ENCODE results near the gene SETD7. TPM values are rescaled to one million over a fixed set of nuclear protein-coding genes. Genes with fewer than 3 reads are reported as not detected.

SETD7 gene
- total and polyA plus RNA-seq, 2 experiments from 2014 or later: 1.1 to 4.2 TPM

GRCh38 chr4:139562067-139562684 is 6.2 kb upstream of the SETD7 start:
- H3K27me3 ChIP-seq (ENCODE audit: insufficient read depth): peaks cover 32% of the 10 kb centered on the region
- H2AFZ ChIP-seq: no peak overlapping the region
- no peak overlapping the region for H3K4me2 ChIP-seq
- H3K9me3 Mint-ChIP-seq: no peaks in the 10 kb centered on the region
- H3K4me1 ChIP-seq (ENCODE audit: insufficient read depth): peaks cover 21% of the 10 kb centered on the region
- H3K9me2 ChIP-seq (ENCODE audit: insufficient read depth): no peaks in the 10 kb centered on the region
- peaks cover 29% of the 10 kb centered on the region for H3K4me1 Mint-ChIP-seq
- H3K27me3 Mint-ChIP-seq (ENCODE audit: insufficient read depth, low read depth, poor library complexity): peaks cover 37% of the 10 kb centered on the region
- H3K4me3 ChIP-seq: no peak overlapping the region
- no peak overlapping the region for H3K27ac Mint-ChIP-seq
- H3K36me3 Mint-ChIP-seq (ENCODE audit: low read depth): no peaks in the 10 kb centered on the region
- H3K27ac ChIP-seq (ENCODE audit: low read depth): no peak overlapping the region
- H3K36me3 ChIP-seq (ENCODE audit: insufficient read depth): no peaks in the 10 kb centered on the region
- ATAC-seq (no peak), DNase-seq (ENCODE audit: low spot score) (no peak)
- 0 out of 2 replicates have a peak, but pooled peaks cover 3% of the 10 kb centered on the region for H3F3A ChIP-seq (replicated peaks; ENCODE audit: low read depth)
- no peaks in the 10 kb centered on the region for H4K20me1 ChIP-seq (replicated peaks; ENCODE audit: insufficient read depth)
- no peak overlapping the region for H3K4me3 Mint-ChIP-seq
- H3K79me2 ChIP-seq (replicated peaks; ENCODE audit: insufficient read depth): no peaks in the 10 kb centered on the region
- no peak for TF ChIP-seq POLR2AphosphoS5 (IDR thresholded peaks at IDR 0.05; ENCODE audit: low read depth)
- TF ChIP-seq, protein P1, sequence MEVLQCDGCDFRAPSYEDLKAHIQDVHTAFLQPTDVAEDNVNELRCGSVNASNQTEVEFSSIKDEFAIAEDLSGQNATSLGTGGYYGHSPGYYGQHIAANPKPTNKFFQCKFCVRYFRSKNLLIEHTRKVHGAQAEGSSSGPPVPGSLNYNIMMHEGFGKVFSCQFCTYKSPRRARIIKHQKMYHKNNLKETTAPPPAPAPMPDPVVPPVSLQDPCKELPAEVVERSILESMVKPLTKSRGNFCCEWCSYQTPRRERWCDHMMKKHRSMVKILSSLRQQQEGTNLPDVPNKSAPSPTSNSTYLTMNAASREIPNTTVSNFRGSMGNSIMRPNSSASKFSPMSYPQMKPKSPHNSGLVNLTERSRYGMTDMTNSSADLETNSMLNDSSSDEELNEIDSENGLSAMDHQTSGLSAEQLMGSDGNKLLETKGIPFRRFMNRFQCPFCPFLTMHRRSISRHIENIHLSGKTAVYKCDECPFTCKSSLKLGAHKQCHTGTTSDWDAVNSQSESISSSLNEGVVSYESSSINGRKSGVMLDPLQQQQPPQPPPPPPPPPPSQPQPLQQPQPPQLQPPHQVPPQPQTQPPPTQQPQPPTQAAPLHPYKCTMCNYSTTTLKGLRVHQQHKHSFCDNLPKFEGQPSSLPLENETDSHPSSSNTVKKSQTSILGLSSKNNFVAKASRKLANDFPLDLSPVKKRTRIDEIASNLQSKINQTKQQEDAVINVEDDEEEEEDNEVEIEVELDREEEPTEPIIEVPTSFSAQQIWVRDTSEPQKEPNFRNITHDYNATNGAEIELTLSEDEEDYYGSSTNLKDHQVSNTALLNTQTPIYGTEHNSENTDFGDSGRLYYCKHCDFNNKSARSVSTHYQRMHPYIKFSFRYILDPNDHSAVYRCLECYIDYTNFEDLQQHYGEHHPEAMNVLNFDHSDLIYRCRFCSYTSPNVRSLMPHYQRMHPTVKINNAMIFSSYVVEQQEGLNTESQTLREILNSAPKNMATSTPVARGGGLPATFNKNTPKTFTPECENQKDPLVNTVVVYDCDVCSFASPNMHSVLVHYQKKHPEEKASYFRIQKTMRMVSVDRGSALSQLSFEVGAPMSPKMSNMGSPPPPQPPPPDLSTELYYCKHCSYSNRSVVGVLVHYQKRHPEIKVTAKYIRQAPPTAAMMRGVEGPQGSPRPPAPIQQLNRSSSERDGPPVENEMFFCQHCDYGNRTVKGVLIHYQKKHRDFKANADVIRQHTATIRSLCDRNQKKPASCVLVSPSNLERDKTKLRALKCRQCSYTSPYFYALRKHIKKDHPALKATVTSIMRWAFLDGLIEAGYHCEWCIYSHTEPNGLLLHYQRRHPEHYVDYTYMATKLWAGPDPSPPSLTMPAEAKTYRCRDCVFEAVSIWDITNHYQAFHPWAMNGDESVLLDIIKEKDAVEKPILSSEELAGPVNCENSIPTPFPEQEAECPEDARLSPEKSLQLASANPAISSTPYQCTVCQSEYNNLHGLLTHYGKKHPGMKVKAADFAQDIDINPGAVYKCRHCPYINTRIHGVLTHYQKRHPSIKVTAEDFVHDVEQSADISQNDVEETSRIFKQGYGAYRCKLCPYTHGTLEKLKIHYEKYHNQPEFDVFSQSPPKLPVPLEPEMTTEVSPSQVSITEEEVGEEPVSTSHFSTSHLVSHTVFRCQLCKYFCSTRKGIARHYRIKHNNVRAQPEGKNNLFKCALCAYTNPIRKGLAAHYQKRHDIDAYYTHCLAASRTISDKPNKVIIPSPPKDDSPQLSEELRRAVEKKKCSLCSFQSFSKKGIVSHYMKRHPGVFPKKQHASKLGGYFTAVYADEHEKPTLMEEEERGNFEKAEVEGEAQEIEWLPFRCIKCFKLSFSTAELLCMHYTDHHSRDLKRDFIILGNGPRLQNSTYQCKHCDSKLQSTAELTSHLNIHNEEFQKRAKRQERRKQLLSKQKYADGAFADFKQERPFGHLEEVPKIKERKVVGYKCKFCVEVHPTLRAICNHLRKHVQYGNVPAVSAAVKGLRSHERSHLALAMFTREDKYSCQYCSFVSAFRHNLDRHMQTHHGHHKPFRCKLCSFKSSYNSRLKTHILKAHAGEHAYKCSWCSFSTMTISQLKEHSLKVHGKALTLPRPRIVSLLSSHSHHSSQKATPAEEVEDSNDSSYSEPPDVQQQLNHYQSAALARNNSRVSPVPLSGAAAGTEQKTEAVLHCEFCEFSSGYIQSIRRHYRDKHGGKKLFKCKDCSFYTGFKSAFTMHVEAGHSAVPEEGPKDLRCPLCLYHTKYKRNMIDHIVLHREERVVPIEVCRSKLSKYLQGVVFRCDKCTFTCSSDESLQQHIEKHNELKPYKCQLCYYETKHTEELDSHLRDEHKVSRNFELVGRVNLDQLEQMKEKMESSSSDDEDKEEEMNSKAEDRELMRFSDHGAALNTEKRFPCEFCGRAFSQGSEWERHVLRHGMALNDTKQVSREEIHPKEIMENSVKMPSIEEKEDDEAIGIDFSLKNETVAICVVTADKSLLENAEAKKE (CRISPR knock-in tag; IDR thresholded peaks at IDR 0.05): no peak
- no peak for TF ChIP-seq EZH2phosphoT487 (IDR thresholded peaks at IDR 0.05; ENCODE audit: unreplicated experiment)
- no peak for TF ChIP-seq ZNF114 (CRISPR knock-in tag; IDR thresholded peaks at IDR 0.05)
- TF ChIP-seq EZH2 (IDR thresholded peaks at IDR 0.05; ENCODE audit: low read depth, unreplicated experiment): no peak
